ENCODE measurements around the gene ATP9A. TPM values are rescaled to one million over a fixed set of nuclear protein-coding genes. Genes with fewer than 3 reads are reported as not detected.
"Not testable (repeated sequence)": the region's sequence is repeated elsewhere in the genome, so short reads cannot be mapped to it uniquely, and the experiment has no call there.

Gene ATP9A
- total RNA-seq, 2 experiments from 2014 or later: 0.05 TPM; not detected in 1

DNA sequence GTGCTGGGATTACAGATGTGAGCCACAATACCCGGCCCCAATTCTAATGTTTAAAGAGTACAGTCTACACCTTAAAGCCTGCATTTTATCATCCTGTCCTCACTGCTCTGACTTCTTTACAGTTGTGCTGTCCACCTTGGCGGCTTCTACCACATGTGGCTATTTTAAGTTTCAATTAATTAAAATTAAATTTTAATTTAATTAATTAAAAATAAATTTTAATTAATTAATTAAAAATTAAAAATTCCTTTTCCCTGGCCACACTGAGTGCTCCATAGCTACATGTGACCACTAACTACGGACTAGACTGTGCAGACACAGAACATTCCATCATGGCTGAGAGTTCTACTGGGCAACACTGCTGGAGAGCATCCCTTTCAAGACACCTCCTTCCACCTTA lies 27.4 kb downstream of the ATP9A start:
- ATAC-seq (no peak), DNase-seq (no peak)
- no peaks in the 10 kb centered on the region for H3K36me3 Mint-ChIP-seq (ENCODE audit: low read depth)
- H3K4me1 Mint-ChIP-seq (ENCODE audit: low read depth): no peaks in the 10 kb centered on the region
- ChIA-PET CTCF (no interaction called here), POLR2A (no interaction called here)
- no peak overlapping the region for H3K27ac Mint-ChIP-seq
- H3K4me3 Mint-ChIP-seq: no peak overlapping the region
- H3K27me3 Mint-ChIP-seq (ENCODE audit: low read depth): no peaks in the 10 kb centered on the region
- no peaks in the 10 kb centered on the region for H3K9me3 Mint-ChIP-seq (ENCODE audit: insufficient read depth)

GRCh38 chr20:51740308-51740707 lies 27.9 kb downstream of the ATP9A start:
- H3K4me1 Mint-ChIP-seq (ENCODE audit: low read depth); H3K4me3 Mint-ChIP-seq; H3K36me3 Mint-ChIP-seq (ENCODE audit: low read depth); H3K9me3 Mint-ChIP-seq (ENCODE audit: insufficient read depth); ATAC-seq; CTCF ChIA-PET; POLR2A ChIA-PET; DNase-seq; H3K27ac Mint-ChIP-seq; H3K27me3 Mint-ChIP-seq (ENCODE audit: low read depth): not testable (repeated sequence)

GRCh38 chr20:51739722-51740249 lies 28.4 kb downstream of the ATP9A start:
- POLR2A ChIA-PET: no interaction called here
- DNase-seq: no peak
- H3K4me3 Mint-ChIP-seq: no peak overlapping the region
- H3K36me3 Mint-ChIP-seq (ENCODE audit: low read depth): no peaks in the 10 kb centered on the region
- no peak for ATAC-seq
- H3K9me3 Mint-ChIP-seq (ENCODE audit: insufficient read depth): no peaks in the 10 kb centered on the region
- no peaks in the 10 kb centered on the region for H3K27me3 Mint-ChIP-seq (ENCODE audit: low read depth)
- no peaks in the 10 kb centered on the region for H3K4me1 Mint-ChIP-seq (ENCODE audit: low read depth)
- no peak overlapping the region for H3K27ac Mint-ChIP-seq
- CTCF ChIA-PET: no interaction called here

GRCh38 chr20:51738877-51739447 lies 29.2 kb downstream of the ATP9A start:
- Mint-ChIP-seq H3K27me3 (ENCODE audit: low read depth) (no peaks in the 10 kb centered on the region), H3K4me3 (no peak overlapping the region), H3K4me1 (ENCODE audit: low read depth) (no peaks in the 10 kb centered on the region), H3K36me3 (ENCODE audit: low read depth) (no peaks in the 10 kb centered on the region), H3K9me3 (ENCODE audit: insufficient read depth) (no peaks in the 10 kb centered on the region), H3K27ac (no peak overlapping the region)
- POLR2A ChIA-PET: no interaction called here
- DNase-seq: no peak
- ATAC-seq: no peak
- CTCF ChIA-PET: no interaction called here

DNA sequence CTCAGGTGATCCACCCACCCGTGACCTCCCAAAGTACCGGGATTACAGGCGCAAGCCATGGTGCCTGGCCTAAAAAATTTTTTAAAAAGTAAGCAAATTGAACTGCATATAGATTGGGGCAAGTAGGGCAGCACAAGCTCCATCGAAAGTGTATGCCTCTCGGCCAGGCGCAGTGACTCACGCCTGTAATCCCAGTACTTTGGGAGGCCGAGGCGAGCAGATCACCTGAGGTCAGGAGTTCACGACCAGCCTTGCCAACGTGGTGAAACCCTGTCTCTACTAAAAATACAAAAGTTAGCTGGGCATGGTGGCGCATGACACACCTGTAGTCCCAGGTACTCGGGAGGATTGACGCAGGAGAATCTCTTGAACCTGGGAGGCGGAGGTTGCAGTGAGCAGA lies 29.9 kb downstream of the ATP9A start:
- H3K9me3 Mint-ChIP-seq (ENCODE audit: insufficient read depth); POLR2A ChIA-PET; ATAC-seq; H3K27ac Mint-ChIP-seq; H3K27me3 Mint-ChIP-seq (ENCODE audit: low read depth); H3K4me1 Mint-ChIP-seq (ENCODE audit: low read depth); CTCF ChIA-PET; H3K36me3 Mint-ChIP-seq (ENCODE audit: low read depth); H3K4me3 Mint-ChIP-seq; DNase-seq: not testable (repeated sequence)

DNA sequence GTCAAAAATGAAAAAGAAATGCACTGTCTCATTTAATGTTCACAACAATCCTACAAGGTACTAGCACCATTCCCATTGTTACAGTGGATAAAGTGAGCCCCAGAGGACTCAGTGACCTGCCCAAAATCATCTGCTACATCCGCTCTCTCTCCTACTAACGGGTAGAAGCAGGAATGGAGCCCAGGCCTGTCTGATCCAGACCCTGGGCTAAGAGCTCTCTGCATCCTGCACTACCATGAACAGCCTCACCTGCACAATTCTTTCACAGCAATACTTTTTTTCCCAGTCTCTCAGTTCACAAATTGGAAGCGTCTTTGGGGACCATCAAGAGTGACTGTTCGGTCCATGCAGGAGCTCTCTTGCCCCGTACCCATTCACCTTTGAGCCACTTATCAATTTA lies 31.2 kb downstream of the ATP9A start:
- DNase-seq (no peak), ATAC-seq (no peak)
- Mint-ChIP-seq H3K4me3 (no peak overlapping the region), H3K4me1 (ENCODE audit: low read depth) (no peaks in the 10 kb centered on the region), H3K36me3 (ENCODE audit: low read depth) (no peaks in the 10 kb centered on the region), H3K27me3 (ENCODE audit: low read depth) (peaks cover 6% of the 10 kb centered on the region), H3K9me3 (ENCODE audit: insufficient read depth) (no peaks in the 10 kb centered on the region), H3K27ac (no peak overlapping the region)
- ChIA-PET POLR2A (no interaction called here), CTCF (no interaction called here)

- Mint-ChIP-seq H3K4me3 (no peak overlapping the region), H3K27ac (no peak overlapping the region), H3K27me3 (ENCODE audit: low read depth) (peaks cover 6% of the 10 kb centered on the region), H3K4me1 (ENCODE audit: low read depth) (no peaks in the 10 kb centered on the region), H3K36me3 (ENCODE audit: low read depth) (no peaks in the 10 kb centered on the region), H3K9me3 (ENCODE audit: insufficient read depth) (no peaks in the 10 kb centered on the region)
- POLR2A ChIA-PET: no interaction called here
- ATAC-seq (no peak), DNase-seq (no peak)
- CTCF ChIA-PET: no interaction called here
These were observed 32.2 kb downstream of the ATP9A start for GRCh38 chr20:51735728-51736600.

- H3K9me3 Mint-ChIP-seq (ENCODE audit: insufficient read depth): no peaks in the 10 kb centered on the region
- peaks cover 6% of the 10 kb centered on the region for H3K27me3 Mint-ChIP-seq (ENCODE audit: low read depth)
- no peaks in the 10 kb centered on the region for H3K36me3 Mint-ChIP-seq (ENCODE audit: low read depth)
- DNase-seq (no peak), ATAC-seq (no peak)
- H3K4me1 Mint-ChIP-seq (ENCODE audit: low read depth): no peaks in the 10 kb centered on the region
- H3K27ac Mint-ChIP-seq: no peak overlapping the region
- POLR2A ChIA-PET: no interaction called here
- CTCF ChIA-PET: no interaction called here
- no peak overlapping the region for H3K4me3 Mint-ChIP-seq
These were observed 33.1 kb downstream of the ATP9A start for GRCh38 chr20:51734876-51735720.

- POLR2A ChIA-PET: no interaction called here
- CTCF ChIA-PET: no interaction called here
- no peak for ATAC-seq
- H3K9me3 Mint-ChIP-seq (ENCODE audit: insufficient read depth): no peaks in the 10 kb centered on the region
- H3K36me3 Mint-ChIP-seq (ENCODE audit: low read depth): no peaks in the 10 kb centered on the region
- DNase-seq: no peak
- no peak overlapping the region for H3K27ac Mint-ChIP-seq
- peaks cover 6% of the 10 kb centered on the region for H3K27me3 Mint-ChIP-seq (ENCODE audit: low read depth)
- H3K4me3 Mint-ChIP-seq: no peak overlapping the region
- H3K4me1 Mint-ChIP-seq (ENCODE audit: low read depth): no peaks in the 10 kb centered on the region
These were observed 35.1 kb downstream of the ATP9A start for GRCh38 chr20:51733070-51733469.

- H3K27ac Mint-ChIP-seq: no peak overlapping the region
- H3K4me1 Mint-ChIP-seq (ENCODE audit: low read depth): no peaks in the 10 kb centered on the region
- no peaks in the 10 kb centered on the region for H3K36me3 Mint-ChIP-seq (ENCODE audit: low read depth)
- peaks cover 6% of the 10 kb centered on the region for H3K27me3 Mint-ChIP-seq (ENCODE audit: low read depth)
- DNase-seq: no peak
- ATAC-seq: no peak
- ChIA-PET POLR2A (no interaction called here), CTCF (no interaction called here)
- H3K9me3 Mint-ChIP-seq (ENCODE audit: insufficient read depth): no peaks in the 10 kb centered on the region
- no peak overlapping the region for H3K4me3 Mint-ChIP-seq
These were observed 35.9 kb downstream of the ATP9A start for GRCh38 chr20:51732096-51732791.

GRCh38 chr20:51731731-51732095 lies 36.5 kb downstream of the ATP9A start:
- Mint-ChIP-seq H3K27ac (no peak overlapping the region), H3K4me1 (ENCODE audit: low read depth) (no peaks in the 10 kb centered on the region), H3K4me3 (no peak overlapping the region), H3K36me3 (ENCODE audit: low read depth) (no peaks in the 10 kb centered on the region), H3K9me3 (ENCODE audit: insufficient read depth) (no peaks in the 10 kb centered on the region), H3K27me3 (ENCODE audit: low read depth) (peaks cover 6% of the 10 kb centered on the region)
- POLR2A ChIA-PET: no interaction called here
- CTCF ChIA-PET: no interaction called here
- ATAC-seq (no peak), DNase-seq (no peak)

DNA sequence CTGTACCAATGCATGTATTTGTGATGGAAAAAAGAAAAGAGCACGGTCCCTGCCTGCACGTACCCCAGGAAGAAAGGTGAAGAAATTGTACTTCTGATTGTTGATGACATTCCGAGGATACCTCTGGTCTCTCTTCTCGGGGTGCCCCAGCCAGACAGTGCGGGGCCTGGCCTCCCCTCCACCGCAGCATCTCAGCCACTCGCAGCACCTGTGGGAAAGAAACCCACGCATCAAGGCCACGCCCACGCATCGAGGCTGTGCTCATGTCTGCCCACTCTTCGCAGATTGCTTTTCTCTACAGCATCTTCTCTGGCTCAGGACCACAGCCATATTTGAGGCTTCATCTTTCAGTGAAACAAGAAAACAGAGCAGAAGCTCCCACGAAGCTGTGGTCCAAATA lies 38.4 kb downstream of the ATP9A start:
- ChIA-PET POLR2A (no interaction called here), CTCF (no interaction called here)
- DNase-seq (no peak), ATAC-seq (no peak)
- H3K36me3 Mint-ChIP-seq (ENCODE audit: low read depth): no peaks in the 10 kb centered on the region
- H3K9me3 Mint-ChIP-seq (ENCODE audit: insufficient read depth): no peaks in the 10 kb centered on the region
- no peak overlapping the region for H3K4me3 Mint-ChIP-seq
- H3K27me3 Mint-ChIP-seq (ENCODE audit: low read depth): peaks cover 6% of the 10 kb centered on the region
- no peaks in the 10 kb centered on the region for H3K4me1 Mint-ChIP-seq (ENCODE audit: low read depth)
- no peak overlapping the region for H3K27ac Mint-ChIP-seq
